ENCODE measurements around the gene OSBPL6. TPM values are rescaled to one million over a fixed set of nuclear protein-coding genes. Genes with fewer than 3 reads are reported as not detected.
"Not testable (repeated sequence)": the region's sequence is repeated elsewhere in the genome, so short reads cannot be mapped to it uniquely, and the experiment has no call there.

Gene OSBPL6
- 9.9 TPM for polyA plus RNA-seq (2013, experiment 1 of 2; ENCODE audit: insufficient read length)
- polyA plus RNA-seq (2013, experiment 2 of 2; ENCODE audit: insufficient read length) = 10.1 TPM

GRCh38 chr2:178193823-178194599 lies at the start of gene OSBPL6:
Gene OSBPL6, plus strand, starts transcription at chr2:178194512. Its CDS starts 111,673 bp downstream, at chr2:178306185.
- peak; percentile 87 for DNase-seq

- DNase-seq = no peak
Observed at GRCh38 chr2:178152033-178152432, 42.3 kb upstream of the OSBPL6 start.

- DNase-seq = no peak
Observed at GRCh38 chr2:178152542-178152941, 41.8 kb upstream of the OSBPL6 start.

- no peak for DNase-seq
Observed at GRCh38 chr2:178152977-178153376, 41.3 kb upstream of the OSBPL6 start.

- DNase-seq = not testable (repeated sequence)
Observed at GRCh38 chr2:178153878-178154277, 40.4 kb upstream of the OSBPL6 start.

- DNase-seq = no peak
Observed at GRCh38 chr2:178155524-178155923, 38.8 kb upstream of the OSBPL6 start.

GRCh38 chr2:178157574-178157973 lies 36.7 kb upstream of the OSBPL6 start:
- no peak for DNase-seq

- no peak for DNase-seq
Observed at GRCh38 chr2:178159966-178160365, 34.3 kb upstream of the OSBPL6 start.

- DNase-seq = no peak
Observed at GRCh38 chr2:178160601-178161000, 33.7 kb upstream of the OSBPL6 start.

- no peak for DNase-seq
Observed at GRCh38 chr2:178163395-178163794, 30.9 kb upstream of the OSBPL6 start.

GRCh38 chr2:178163911-178164310 lies 30.4 kb upstream of the OSBPL6 start:
- no peak for DNase-seq

GRCh38 chr2:178173657-178174056 lies 20.7 kb upstream of the OSBPL6 start:
- DNase-seq = peak; percentile 9

- peak; percentile 30 for DNase-seq
Observed at GRCh38 chr2:178177066-178177679, 17.1 kb upstream of the OSBPL6 start.

GRCh38 chr2:178180648-178181047 lies 13.7 kb upstream of the OSBPL6 start:
- DNase-seq = not testable (repeated sequence)

GRCh38 chr2:178187861-178188260 lies 6.5 kb upstream of the OSBPL6 start:
- DNase-seq = no peak

- no peak for DNase-seq
Observed at GRCh38 chr2:178188466-178188865, 5.8 kb upstream of the OSBPL6 start.

GRCh38 chr2:178191004-178191508 lies 3.3 kb upstream of the OSBPL6 start:
- DNase-seq = no peak

- DNase-seq = no peak
Observed at GRCh38 chr2:178191511-178191910, 2.8 kb upstream of the OSBPL6 start.

- no peak for DNase-seq
Observed at GRCh38 chr2:178193496-178193822, 853 bp upstream of the OSBPL6 start.

GRCh38 chr2:178194600-178195389 lies 483 bp downstream of the OSBPL6 start:
- peak; percentile 58 for DNase-seq

- no peak for DNase-seq
Observed at GRCh38 chr2:178195390-178196166, 1.3 kb downstream of the OSBPL6 start.

- DNase-seq = no peak
Observed at GRCh38 chr2:178197791-178198190, 3.5 kb downstream of the OSBPL6 start.
